Suppressor macrophage (primary cell): ENCODE results near the gene CAMSAP1.
"Not testable (repeated sequence)": the region's sequence is repeated elsewhere in the genome, so short reads cannot be mapped to it uniquely, and the experiment has no call there.

ENCODE experiments used
- DNase-seq, 4 experiments: peaks; one replicate each; pipeline ENCODE4 v3.0.0-alpha.2; 2020 to 2022

CAMSAP1 gene

GRCh38 chr9:135919318-135919890 lies 12.1 kb upstream of the CAMSAP1 start:
- DNase-seq = no peak

- DNase-seq = not testable (repeated sequence)
Observed at GRCh38 chr9:135916227-135916626, 8.9 kb upstream of the CAMSAP1 start.

- DNase-seq = no peak
Observed at GRCh38 chr9:135914921-135915320, 7.6 kb upstream of the CAMSAP1 start.

- not testable (repeated sequence) for DNase-seq
Observed at GRCh38 chr9:135911233-135911632, 3.9 kb upstream of the CAMSAP1 start.

GRCh38 chr9:135910757-135911156 lies 3.4 kb upstream of the CAMSAP1 start:
- no peak for DNase-seq

- DNase-seq = peak in 2 of 4 experiments; percentile 30 to 35
Observed at GRCh38 chr9:135910216-135910615, 2.9 kb upstream of the CAMSAP1 start.

GRCh38 chr9:135909371-135909770 lies 2.0 kb upstream of the CAMSAP1 start:
- peak in 2 of 4 experiments; percentile 24 to 29 for DNase-seq

- peak; percentile 33 to 72 (median 56) for DNase-seq
Observed at GRCh38 chr9:135908754-135909204, 1.4 kb upstream of the CAMSAP1 start.

GRCh38 chr9:135908093-135908753 lies 877 bp upstream of the CAMSAP1 start:
- peak; percentile 18 to 59 (median 46) for DNase-seq

- peak; percentile 47 to 77 (median 64) for DNase-seq
Observed at GRCh38 chr9:135907006-135907430, 328 bp downstream of the CAMSAP1 start.

- peak; percentile 46 to 64 (median 58) for DNase-seq
Observed at GRCh38 chr9:135906291-135907005, 898 bp downstream of the CAMSAP1 start.

- peak; percentile 77 to 90 (median 84) for DNase-seq
Observed at GRCh38 chr9:135905380-135906258, 1.7 kb downstream of the CAMSAP1 start.

GRCh38 chr9:135903786-135904520 lies 3.4 kb downstream of the CAMSAP1 start:
- DNase-seq = no peak

- no peak for DNase-seq
Observed at GRCh38 chr9:135903358-135903656, 4.0 kb downstream of the CAMSAP1 start.

GRCh38 chr9:135902655-135903357 lies 4.5 kb downstream of the CAMSAP1 start:
- DNase-seq = peak in 2 of 4 experiments; percentile 19 to 46

GRCh38 chr9:135901826-135902225 lies 5.5 kb downstream of the CAMSAP1 start:
- DNase-seq = no peak

- peak; percentile 34 to 62 (median 56) for DNase-seq
Observed at GRCh38 chr9:135901031-135901758, 6.2 kb downstream of the CAMSAP1 start.

- DNase-seq = peak in 1 of 4 experiments; percentile 15
Observed at GRCh38 chr9:135898634-135899407, 8.5 kb downstream of the CAMSAP1 start.

- no peak for DNase-seq
Observed at GRCh38 chr9:135896626-135897025, 10.7 kb downstream of the CAMSAP1 start.

- DNase-seq = no peak
Observed at GRCh38 chr9:135896205-135896604, 11.1 kb downstream of the CAMSAP1 start.
